Measurements from ENCODE around the gene INTS11. TPM values are rescaled to one million over a fixed set of nuclear protein-coding genes. Genes with fewer than 3 reads are reported as not detected.

The INTS11 gene
- total and polyA plus RNA-seq, 2 of the 13 experiments (the other 11 are each of a cell fraction or from before 2014, with no cell fraction given) = 52.8 to 94.8 TPM

DNA sequence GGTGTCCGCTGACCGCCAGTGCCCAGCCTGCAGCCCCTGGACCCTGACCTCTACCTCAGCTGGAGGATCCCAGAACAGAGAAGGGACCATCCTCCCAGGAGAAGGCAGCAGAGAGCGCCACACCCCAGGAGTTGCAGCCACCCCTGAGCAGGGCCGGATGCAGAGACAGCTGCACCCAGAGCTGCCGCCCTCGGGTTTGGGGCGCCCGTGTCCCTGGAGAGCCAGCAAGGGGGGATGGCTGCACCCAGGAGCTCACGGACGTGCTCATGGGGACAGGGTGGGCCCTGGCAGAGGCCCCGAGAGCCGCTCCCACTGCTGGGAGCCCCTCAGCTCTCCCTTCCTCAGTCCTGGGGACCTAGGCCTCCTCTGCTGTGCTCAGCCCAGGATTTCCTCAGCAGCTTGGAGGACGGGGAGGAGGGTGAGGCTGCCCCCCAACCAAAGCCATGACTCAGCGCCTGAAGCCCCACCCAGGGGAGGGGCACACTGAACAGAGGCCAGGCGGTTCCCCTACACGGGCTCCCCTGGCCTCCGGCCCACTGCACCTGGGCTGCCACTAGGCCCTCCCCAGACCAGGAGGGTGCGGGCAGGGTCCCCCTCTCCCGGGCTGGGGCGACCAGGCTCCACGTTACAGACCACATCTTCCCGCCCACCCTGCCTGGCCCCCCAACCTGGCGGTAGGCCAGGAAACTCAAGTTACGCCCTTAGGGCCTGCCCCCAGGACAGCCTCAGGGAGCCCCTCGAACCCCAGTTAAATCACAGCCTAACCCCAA, 19.0 kb downstream of the INTS11 start (continued):
- 0 out of 2 replicates have a peak, but pooled peaks have one; percentile 17 for TF ChIP-seq KDM5B (CRISPR knock-in tag; IDR thresholded peaks at IDR 0.05; ENCODE audit: borderline replicate concordance)
- TF ChIP-seq RBFOX2 (IDR thresholded peaks at IDR 0.05; ENCODE audit: low read depth, low read length) = peak; percentile 50
- TF ChIP-seq, protein P1, sequence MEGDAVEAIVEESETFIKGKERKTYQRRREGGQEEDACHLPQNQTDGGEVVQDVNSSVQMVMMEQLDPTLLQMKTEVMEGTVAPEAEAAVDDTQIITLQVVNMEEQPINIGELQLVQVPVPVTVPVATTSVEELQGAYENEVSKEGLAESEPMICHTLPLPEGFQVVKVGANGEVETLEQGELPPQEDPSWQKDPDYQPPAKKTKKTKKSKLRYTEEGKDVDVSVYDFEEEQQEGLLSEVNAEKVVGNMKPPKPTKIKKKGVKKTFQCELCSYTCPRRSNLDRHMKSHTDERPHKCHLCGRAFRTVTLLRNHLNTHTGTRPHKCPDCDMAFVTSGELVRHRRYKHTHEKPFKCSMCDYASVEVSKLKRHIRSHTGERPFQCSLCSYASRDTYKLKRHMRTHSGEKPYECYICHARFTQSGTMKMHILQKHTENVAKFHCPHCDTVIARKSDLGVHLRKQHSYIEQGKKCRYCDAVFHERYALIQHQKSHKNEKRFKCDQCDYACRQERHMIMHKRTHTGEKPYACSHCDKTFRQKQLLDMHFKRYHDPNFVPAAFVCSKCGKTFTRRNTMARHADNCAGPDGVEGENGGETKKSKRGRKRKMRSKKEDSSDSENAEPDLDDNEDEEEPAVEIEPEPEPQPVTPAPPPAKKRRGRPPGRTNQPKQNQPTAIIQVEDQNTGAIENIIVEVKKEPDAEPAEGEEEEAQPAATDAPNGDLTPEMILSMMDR (CRISPR knock-in tag; IDR thresholded peaks at IDR 0.05) = peak; percentile 66
- TF ChIP-seq KDM6A (CRISPR knock-in tag; IDR thresholded peaks at IDR 0.05; ENCODE audit: low read depth) = no peak
- TF ChIP-seq PHF20 (CRISPR knock-in tag; IDR thresholded peaks at IDR 0.05) = 0 out of 2 replicates have a peak, but pooled peaks have one; percentile 49
- 0 out of 2 replicates have a peak, but pooled peaks have one; percentile 24 for TF ChIP-seq ZNF746 (CRISPR knock-in tag; IDR thresholded peaks at IDR 0.05)
- TF ChIP-seq ZNF883 (CRISPR knock-in tag; IDR thresholded peaks at IDR 0.05; ENCODE audit: not compliant biosample characterization) = peak; percentile 25
- TF ChIP-seq DPF2 (CRISPR knock-in tag; IDR thresholded peaks at IDR 0.05; ENCODE audit: borderline replicate concordance, low read depth) = no peak; the same call in 1 of the 2 replicates
- no peak for TF ChIP-seq MTF2 (CRISPR knock-in tag; IDR thresholded peaks at IDR 0.05; ENCODE audit: borderline replicate concordance)
- TF ChIP-seq SRY (CRISPR knock-in tag; IDR thresholded peaks at IDR 0.05) = 0 out of 2 replicates have a peak, but pooled peaks have one; percentile 23
- TF ChIP-seq ZNF446 (CRISPR knock-in tag; IDR thresholded peaks at IDR 0.05) = no peak
- TF ChIP-seq, protein P2, sequence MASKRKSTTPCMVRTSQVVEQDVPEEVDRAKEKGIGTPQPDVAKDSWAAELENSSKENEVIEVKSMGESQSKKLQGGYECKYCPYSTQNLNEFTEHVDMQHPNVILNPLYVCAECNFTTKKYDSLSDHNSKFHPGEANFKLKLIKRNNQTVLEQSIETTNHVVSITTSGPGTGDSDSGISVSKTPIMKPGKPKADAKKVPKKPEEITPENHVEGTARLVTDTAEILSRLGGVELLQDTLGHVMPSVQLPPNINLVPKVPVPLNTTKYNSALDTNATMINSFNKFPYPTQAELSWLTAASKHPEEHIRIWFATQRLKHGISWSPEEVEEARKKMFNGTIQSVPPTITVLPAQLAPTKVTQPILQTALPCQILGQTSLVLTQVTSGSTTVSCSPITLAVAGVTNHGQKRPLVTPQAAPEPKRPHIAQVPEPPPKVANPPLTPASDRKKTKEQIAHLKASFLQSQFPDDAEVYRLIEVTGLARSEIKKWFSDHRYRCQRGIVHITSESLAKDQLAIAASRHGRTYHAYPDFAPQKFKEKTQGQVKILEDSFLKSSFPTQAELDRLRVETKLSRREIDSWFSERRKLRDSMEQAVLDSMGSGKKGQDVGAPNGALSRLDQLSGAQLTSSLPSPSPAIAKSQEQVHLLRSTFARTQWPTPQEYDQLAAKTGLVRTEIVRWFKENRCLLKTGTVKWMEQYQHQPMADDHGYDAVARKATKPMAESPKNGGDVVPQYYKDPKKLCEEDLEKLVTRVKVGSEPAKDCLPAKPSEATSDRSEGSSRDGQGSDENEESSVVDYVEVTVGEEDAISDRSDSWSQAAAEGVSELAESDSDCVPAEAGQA (IDR thresholded peaks at IDR 0.05; ENCODE audit: low read depth) = 0 out of 2 replicates have a peak, but pooled peaks have one; percentile 1
- TF ChIP-seq, protein P2 (CRISPR knock-in tag; IDR thresholded peaks at IDR 0.05; ENCODE audit: borderline replicate concordance) = no peak
